SK-N-DZ (cell line): Measurements from ENCODE around the gene GARNL3.
A peak's percentile ranks its signal among the peaks of the same experiment; 100 is the strongest.

Source experiments
- DNase-seq: peaks from one replicate; pipeline ENCODE4 v3.0.0-alpha.2; 2015; ENCODE audit warnings: low spot score

Gene GARNL3

GRCh38 chr9:127402401-127403090 lies 138.0 kb downstream of the GARNL3 start:
- no peak for DNase-seq

- no peak for DNase-seq
Observed at GRCh38 chr9:127403507-127404192, 139.1 kb downstream of the GARNL3 start.

GRCh38 chr9:127404631-127405030 lies 140.1 kb downstream of the GARNL3 start:
- no peak for DNase-seq

GRCh38 chr9:127405344-127406125 lies 141.0 kb downstream of the GARNL3 start:
- DNase-seq: no peak

- peak; percentile 90 for DNase-seq
Observed at GRCh38 chr9:127406799-127407491, 142.4 kb downstream of the GARNL3 start.

GRCh38 chr9:127407492-127407843 lies 142.9 kb downstream of the GARNL3 start:
- DNase-seq: no peak

- DNase-seq: no peak
Observed at GRCh38 chr9:127411122-127411521, 146.5 kb downstream of the GARNL3 start.

GRCh38 chr9:127415141-127415540 lies 150.6 kb downstream of the GARNL3 start:
- DNase-seq: no peak

- no peak for DNase-seq
Observed at GRCh38 chr9:127415657-127416056, 151.1 kb downstream of the GARNL3 start.

GRCh38 chr9:127417131-127418036 lies 152.8 kb downstream of the GARNL3 start:
- no peak for DNase-seq

GRCh38 chr9:127418037-127418471 lies 153.5 kb downstream of the GARNL3 start:
- DNase-seq: peak; percentile 53

GRCh38 chr9:127419348-127419747 lies 154.8 kb downstream of the GARNL3 start:
- no peak for DNase-seq

GRCh38 chr9:127421057-127421456 lies 156.5 kb downstream of the GARNL3 start:
- no peak for DNase-seq

- DNase-seq: no peak
Observed at GRCh38 chr9:127422133-127422782, 157.7 kb downstream of the GARNL3 start.

- DNase-seq: no peak
Observed at GRCh38 chr9:127422787-127423186, 158.2 kb downstream of the GARNL3 start.

GRCh38 chr9:127423476-127423933 lies 158.9 kb downstream of the GARNL3 start:
- no peak for DNase-seq

- peak; percentile 92 for DNase-seq
Observed at GRCh38 chr9:127423934-127424675, 159.5 kb downstream of the GARNL3 start, which contains the start of gene ZNF79. Gene ZNF79, plus strand, starts transcription at chr9:127424382. Its CDS starts 406 bp downstream, at chr9:127424788.

GRCh38 chr9:127424676-127424999 lies 160.1 kb downstream of the GARNL3 start:
- DNase-seq: no peak

- DNase-seq: no peak
Observed at GRCh38 chr9:127426756-127427155, 162.2 kb downstream of the GARNL3 start.
